ENCODE data around the gene WT1.

GRCh38 chr11:32417806-32418205 is 17.5 kb downstream of the WT1 start:
- no peak for TF ChIP-seq POLR2A (IDR thresholded peaks at IDR 0.05; ENCODE audit: low read depth, low read length)
- TF ChIP-seq CTCF (conservative IDR thresholded peaks at IDR 0.05; ENCODE audit: low read depth, low read length), result no peak
- no peak for TF ChIP-seq SMC3 (IDR thresholded peaks at IDR 0.05; ENCODE audit: low read depth, low read length)
- no peak for TF ChIP-seq ELK1 (IDR thresholded peaks at IDR 0.05; ENCODE audit: borderline replicate concordance, low read depth, low read length)
- no peak for TF ChIP-seq MXI1 (IDR thresholded peaks at IDR 0.05; ENCODE audit: borderline replicate concordance, low read depth, low read length)
